GM18507 (cell line): ENCODE results near the gene TMEM176B.

Experiments
- DNase-seq: peaks from one replicate; pipeline ENCODE4 v3.0.0; 2011; ENCODE audit warnings: low read depth; ENCODE audit not compliant: insufficient read length; ENCODE audit errors: extremely low spot score
- FAIRE-seq: peaks from 2 replicates; lab custom pipeline; 2011; peaks lifted over from hg19 to GRCh38; lab: Jason Lieb, UNC

Gene TMEM176B

DNA sequence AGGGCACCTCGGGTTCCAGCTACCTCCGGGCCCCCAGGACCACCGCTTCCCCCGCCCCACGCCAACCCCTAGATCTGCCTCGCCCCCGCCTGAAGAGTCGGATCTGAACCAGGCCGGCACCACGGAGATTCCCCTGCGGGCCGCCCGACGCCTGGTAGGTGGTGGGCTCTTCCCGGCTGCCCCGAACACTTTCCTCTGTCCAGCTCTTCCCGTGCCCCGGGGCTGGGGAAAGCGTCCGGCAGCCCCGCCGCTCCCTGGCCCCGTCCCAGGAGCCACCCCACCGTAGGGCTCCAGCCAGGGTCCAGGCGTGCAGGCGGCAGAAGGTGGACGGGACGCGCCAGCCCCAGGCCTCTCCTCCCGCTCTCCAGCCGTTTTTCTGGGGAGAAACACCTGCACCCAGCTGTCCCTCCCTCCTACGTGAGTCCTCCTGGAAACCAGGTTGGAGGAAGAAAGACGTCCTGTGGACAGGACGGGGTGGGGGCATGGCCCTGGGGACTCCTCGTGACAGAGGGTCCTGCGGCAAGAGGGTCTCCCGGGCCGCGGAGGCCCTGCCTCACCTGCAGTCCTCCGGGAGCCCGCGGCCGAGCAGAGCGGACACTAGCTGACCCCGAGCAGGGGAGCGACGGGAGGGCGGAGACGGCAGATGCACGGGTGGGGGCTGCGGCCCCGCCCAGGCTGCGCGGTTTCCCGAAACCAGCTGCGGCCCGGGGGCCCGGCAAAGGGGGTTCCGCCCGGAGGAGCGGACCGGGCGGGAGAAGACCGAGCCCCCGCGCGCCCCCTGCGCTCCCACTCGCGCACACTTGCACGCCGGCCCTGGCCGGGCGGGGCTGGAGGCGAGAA, at the start of gene TMEM176B:
TSS of gene TMEM176B (minus strand) at position 624 of the 840 bp plus-strand sequence. CDS start 3,795 bp downstream, outside the sequence.
- DNase-seq (no peak), FAIRE-seq (no peak)

GRCh38 chr7:150849204-150849775, 49.1 kb upstream of the TMEM176B start:
- no peak for FAIRE-seq
- no peak for DNase-seq

DNA sequence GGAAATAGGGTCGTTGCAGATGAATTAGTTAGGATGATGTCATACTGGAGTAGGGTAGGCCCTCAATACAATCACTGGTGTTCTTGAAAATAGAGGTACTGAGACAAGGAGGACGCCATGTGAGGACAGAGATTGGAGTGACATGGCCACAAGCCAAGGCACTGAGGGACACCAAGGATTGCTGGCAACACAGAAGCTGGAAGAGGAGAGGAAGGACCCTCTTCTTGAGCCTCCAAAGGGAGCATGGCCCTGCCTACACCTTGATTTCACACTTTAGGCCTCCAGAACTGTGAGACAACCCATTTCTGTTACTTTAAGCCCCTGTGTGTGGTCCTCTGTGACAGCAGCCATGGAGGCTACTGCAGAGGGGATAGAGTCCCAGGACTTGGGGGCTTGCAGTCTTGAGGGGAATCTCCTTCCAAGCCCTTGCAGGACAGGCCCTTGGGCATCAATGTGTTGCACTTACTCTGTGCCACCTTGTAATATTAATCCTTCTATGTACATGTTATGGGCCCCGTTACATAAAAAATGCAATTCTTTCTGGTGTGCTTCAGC, 48.5 kb upstream of the TMEM176B start:
- DNase-seq (no peak), FAIRE-seq (no peak)

- DNase-seq (no peak), FAIRE-seq (no peak)
These were observed 47.9 kb upstream of the TMEM176B start for GRCh38 chr7:150848111-150848510.

GRCh38 chr7:150847536-150847935, 47.4 kb upstream of the TMEM176B start:
- FAIRE-seq = no peak
- DNase-seq = no peak

- FAIRE-seq = no peak
These were observed 46.3 kb upstream of the TMEM176B start for GRCh38 chr7:150846291-150847115.

DNA sequence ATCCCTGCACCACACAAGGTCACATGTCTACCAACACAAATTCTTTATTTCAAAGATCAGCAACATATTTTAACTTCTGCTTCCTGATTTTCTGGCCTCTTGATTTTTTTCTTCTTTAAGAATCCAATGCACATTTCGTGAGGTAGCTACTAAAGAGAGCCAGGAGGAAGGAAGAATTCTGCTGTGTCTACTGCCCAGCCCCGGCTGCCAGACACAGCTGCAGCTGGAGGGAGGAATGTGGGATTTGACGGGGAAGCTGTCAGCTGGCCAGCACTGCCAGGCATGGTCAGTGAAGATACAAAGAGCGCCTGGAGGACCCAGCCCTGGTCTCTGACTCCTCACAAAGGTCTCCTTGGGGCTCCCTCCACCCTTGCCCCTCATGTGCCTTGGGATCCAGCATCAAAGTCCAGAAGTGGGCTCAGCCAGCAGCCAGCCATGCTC, 45.3 kb upstream of the TMEM176B start:
- DNase-seq = no peak
- no peak for FAIRE-seq

More at GRCh38 chr7:150846291-150847115, 46.3 kb upstream of the TMEM176B start:
- DNase-seq = no peak

- DNase-seq (no peak), FAIRE-seq (no peak)
These were observed 42.6 kb upstream of the TMEM176B start for GRCh38 chr7:150842716-150843115.

GRCh38 chr7:150842018-150842417, 41.9 kb upstream of the TMEM176B start:
- FAIRE-seq (no peak), DNase-seq (no peak)

GRCh38 chr7:150838965-150839650, 38.9 kb upstream of the TMEM176B start:
- DNase-seq (no peak), FAIRE-seq (no peak)

GRCh38 chr7:150835702-150836280, 35.6 kb upstream of the TMEM176B start:
- FAIRE-seq (no peak), DNase-seq (no peak)

DNA sequence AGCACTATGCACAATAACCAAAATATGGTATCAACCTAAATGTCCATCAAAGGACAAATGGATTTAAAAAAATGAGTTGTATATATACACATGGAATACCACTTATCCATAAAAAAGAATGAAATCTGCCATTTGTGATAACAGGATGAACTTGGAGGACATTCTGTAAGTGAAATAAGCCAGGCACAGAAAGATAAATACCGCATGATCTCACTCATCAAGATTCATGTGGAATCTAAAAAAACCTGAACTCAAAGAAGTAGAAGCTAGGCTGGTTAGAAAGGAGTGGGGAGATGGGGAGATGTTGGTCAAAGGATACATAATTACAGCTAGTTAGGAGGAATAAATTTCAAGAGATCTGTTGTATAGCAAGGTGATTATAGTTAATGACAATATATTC, 34.9 kb upstream of the TMEM176B start:
- no peak for DNase-seq
- FAIRE-seq = no peak

GRCh38 chr7:150831851-150832250, 31.7 kb upstream of the TMEM176B start:
- no peak for FAIRE-seq
- no peak for DNase-seq

DNA sequence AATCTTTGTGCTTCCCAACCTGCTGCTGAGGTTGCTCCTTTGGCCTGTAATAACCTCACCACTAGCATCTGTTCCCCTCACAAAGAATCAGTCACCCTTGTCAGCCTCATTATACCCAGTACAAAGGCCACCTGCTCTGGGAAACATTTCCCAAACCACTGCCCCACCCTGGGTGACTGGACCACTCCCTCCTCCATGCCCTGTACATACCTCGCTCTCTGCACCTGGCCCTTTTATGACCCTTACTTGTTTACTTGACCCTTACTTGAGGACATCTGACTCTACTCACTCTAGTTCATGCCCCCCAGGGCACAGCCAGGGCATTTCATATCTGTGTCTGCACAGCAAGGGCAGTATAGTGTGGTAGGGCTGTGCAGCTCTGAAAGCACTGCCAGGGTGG, 30.8 kb upstream of the TMEM176B start:
- no peak for DNase-seq
- no peak for FAIRE-seq

GRCh38 chr7:150829426-150829825, 29.3 kb upstream of the TMEM176B start:
- no peak for DNase-seq
- no peak for FAIRE-seq

DNA sequence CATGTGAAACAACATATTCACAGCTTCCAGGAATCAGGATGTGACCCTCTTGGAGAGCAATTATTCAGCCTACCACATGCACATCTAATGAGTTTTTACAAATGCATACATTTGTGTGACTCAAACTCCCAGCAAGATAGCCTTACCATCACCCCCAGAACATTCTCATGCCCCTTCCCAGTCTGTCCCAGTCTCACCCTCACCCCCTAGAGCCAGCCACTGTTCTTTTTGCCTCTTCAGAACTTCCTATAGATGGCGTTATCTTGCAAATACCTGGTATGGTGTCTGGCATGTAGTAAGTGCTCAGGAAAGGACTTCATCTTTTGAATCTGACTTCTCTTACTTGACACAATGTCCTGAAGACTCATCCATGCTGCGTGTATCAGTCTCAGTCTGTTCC, 28.2 kb upstream of the TMEM176B start:
- FAIRE-seq (no peak), DNase-seq (no peak)

DNA sequence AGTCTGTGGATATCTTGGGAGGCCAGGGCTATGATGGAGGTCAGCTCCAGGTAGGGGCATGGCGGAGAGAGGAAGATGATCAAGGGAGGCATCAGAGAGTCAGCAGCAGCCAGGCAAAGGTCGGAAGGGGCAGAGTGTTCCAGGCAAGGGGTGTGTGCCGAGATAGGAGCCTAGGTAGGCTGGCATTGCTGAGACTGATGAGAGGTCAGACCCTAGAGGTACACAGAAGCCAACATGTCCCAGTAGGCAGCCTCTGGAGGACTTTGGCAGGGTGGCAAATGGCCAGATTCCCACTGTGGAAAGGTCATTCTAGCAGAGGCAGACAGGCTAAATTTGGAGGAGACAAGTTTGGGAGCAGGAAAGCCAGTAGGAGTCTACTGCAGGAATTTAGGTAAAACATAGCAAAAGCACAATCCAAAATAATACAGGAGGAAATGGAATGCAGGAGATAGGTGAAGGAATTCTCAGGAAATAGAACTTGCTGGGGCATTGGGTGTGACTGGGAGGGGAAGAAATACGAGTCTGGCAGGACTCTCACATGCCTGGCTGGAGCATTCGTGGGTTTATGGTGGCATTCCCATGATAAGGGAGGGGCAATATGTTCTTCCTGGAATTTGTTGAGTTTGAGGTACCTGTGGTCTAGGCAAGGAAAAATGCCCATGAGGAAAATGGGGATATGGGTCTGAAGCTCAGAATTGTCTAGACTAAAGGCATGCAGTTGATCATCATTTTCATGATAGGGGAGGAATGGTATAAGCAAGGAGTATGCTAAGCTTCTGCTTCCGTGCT, 26.1 kb upstream of the TMEM176B start:
- FAIRE-seq = no peak
- DNase-seq = no peak
